Measurements from ENCODE around the gene EMCN. TPM values are rescaled to one million over a fixed set of nuclear protein-coding genes. Genes with fewer than 3 reads are reported as not detected.

Gene EMCN
- total RNA-seq, 4 donors from 2014 or later: 24.5 to 64.8 (median 32.4) TPM

DNA sequence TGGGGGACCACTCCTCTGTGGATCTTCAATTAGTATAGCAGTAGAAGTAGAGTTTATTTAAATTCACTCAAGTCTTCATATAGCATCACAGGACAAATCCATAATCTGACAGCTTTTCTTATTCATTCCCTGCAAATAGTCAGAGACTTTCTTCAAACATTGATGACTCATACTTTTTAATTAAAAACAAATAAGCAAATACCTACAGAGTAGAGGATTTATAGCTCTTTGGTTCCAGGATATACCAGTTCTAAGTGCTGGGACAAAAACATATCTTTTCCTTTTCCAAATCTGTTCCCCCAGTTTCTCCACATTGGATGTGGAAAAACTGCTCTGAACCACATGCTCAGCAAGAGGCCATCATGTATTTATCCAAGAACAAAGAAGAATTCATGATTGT, 24.1 kb downstream of the EMCN start:
- ATAC-seq (ENCODE audit: low FRiP score) (no peak), DNase-seq (ENCODE audit: low spot score) (no peak)
- TF ChIP-seq, protein P1, sequence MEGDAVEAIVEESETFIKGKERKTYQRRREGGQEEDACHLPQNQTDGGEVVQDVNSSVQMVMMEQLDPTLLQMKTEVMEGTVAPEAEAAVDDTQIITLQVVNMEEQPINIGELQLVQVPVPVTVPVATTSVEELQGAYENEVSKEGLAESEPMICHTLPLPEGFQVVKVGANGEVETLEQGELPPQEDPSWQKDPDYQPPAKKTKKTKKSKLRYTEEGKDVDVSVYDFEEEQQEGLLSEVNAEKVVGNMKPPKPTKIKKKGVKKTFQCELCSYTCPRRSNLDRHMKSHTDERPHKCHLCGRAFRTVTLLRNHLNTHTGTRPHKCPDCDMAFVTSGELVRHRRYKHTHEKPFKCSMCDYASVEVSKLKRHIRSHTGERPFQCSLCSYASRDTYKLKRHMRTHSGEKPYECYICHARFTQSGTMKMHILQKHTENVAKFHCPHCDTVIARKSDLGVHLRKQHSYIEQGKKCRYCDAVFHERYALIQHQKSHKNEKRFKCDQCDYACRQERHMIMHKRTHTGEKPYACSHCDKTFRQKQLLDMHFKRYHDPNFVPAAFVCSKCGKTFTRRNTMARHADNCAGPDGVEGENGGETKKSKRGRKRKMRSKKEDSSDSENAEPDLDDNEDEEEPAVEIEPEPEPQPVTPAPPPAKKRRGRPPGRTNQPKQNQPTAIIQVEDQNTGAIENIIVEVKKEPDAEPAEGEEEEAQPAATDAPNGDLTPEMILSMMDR (IDR thresholded peaks at IDR 0.05): no peak

DNA sequence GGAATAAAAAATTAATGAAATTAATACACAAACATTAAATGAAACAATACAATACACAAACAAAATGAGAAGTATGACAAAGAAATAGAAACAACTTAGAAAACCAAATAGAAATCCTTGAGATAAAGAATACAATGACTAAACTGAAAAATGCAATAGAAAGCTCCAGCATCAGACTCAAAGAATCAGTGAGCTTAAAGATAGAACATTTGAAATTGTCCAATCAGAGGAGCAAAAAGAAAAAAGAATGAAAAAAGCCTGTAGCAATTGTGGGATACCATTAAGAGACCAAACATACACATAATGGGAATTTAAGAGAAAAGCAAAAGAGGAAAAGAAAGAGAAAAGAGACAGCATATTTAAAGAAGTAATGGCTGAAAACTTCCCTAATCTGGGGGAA, 25.7 kb downstream of the EMCN start:
- no peak for ATAC-seq (ENCODE audit: low FRiP score)
- TF ChIP-seq, protein P1 (IDR thresholded peaks at IDR 0.05): no peak

DNA sequence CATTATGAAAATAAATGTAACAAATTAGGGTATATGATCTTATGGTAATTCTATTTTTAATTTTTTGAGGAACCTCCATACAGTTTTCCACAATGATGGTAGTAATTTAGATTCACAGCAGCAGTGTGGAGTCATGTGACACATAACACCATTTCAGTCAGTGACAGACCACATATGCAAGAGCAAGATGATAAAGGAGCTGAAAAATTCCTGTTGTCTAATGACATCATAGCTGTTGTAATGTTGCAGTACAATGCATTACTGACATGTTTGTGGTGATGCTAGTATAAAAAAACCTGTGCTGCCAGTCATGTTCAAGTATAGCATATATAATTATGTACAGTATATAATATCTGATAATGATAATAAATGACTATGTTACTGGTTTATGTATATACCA, 28.5 kb downstream of the EMCN start:
- DNase-seq (ENCODE audit: low spot score) (no peak), ATAC-seq (ENCODE audit: low FRiP score) (no peak)
- TF ChIP-seq, protein P1 (IDR thresholded peaks at IDR 0.05): no peak

More for the DNA sequence above, 25.7 kb downstream of the EMCN start:
- no peak for DNase-seq (ENCODE audit: low spot score)

DNA sequence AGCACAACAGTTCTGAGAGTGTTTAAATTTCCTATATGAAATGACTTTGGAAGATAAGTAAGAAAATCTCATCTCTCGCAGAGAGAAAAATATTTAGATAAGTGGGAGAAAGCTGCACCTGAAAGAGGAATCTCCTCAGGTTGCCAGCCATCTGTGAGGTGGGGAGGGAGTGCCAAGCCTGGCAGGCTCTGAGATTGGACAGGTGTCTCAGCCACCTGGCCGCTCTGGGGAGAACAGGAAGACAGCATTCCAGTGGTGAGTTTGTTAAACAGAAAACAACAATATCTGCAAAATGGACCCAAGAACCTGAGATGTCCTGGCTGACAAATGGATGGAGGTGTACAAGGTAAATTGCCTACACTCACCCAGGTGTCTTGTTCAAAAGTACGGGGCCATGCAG, 31.3 kb downstream of the EMCN start:
- ATAC-seq (ENCODE audit: low FRiP score) (no peak), DNase-seq (ENCODE audit: low spot score) (no peak)
- TF ChIP-seq, protein P1 (IDR thresholded peaks at IDR 0.05): no peak

DNA sequence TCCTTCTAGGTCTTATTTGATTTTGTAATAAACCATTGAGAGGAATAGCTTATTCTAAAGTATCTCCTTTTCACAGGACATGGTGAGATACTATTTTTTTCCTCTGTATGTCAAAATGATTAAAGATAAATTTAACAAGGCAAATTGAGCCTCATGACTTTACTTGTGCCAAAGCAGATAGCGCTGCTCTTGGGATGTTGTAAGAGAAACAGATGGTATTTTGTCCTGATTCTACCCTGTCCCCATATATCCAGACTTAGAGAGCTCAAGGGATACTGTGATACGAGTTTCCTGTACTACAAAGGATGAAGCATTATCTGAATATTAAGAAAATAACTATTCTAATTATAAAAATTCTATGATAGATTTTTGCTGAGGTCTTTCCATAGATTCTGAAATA, 34.0 kb downstream of the EMCN start:
- DNase-seq (ENCODE audit: low spot score): no peak
- TF ChIP-seq, protein P1 (IDR thresholded peaks at IDR 0.05): no peak
- no peak for ATAC-seq (ENCODE audit: low FRiP score)

DNA sequence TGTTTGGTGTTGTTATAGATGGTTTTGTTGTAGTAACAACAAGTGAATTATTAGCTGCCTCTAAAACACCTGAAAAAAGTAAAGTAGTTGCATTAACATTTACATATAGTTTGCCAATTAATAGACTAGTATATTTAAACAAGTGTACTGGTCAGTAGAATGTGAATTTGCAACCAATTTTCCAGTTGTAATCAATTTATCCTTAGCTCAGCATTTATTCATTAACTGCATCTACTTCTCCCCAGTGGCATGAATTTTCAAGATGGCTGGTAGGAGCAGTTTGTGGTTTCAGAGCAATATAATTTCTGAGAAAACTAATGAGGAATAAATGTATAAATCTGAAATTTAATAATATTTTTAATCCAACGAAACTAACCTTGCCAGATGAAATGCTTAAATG, 37.9 kb downstream of the EMCN start:
- ATAC-seq (ENCODE audit: low FRiP score) (no peak), DNase-seq (ENCODE audit: low spot score) (no peak)
- TF ChIP-seq, protein P1 (IDR thresholded peaks at IDR 0.05): no peak

DNA sequence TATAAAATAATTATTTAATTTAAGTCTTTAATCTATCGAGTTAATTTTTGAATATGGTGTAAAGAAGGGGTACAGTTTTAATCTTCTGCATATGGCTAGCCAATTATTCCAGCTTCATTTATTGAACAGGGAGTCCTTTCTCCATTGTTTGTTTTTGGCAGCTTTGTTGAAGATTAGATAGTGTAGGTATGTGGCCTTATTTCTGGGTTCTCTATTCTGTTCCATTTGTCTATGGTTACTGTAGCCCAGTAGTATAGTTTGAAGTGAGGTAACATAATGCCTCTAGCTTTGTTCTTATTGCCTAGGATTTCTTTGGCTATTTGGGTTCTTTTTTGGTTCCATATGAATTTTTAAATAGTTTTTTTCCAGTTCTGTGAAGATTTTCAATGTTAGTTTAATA, 48.3 kb downstream of the EMCN start:
- TF ChIP-seq, protein P1 (IDR thresholded peaks at IDR 0.05): no peak
- ATAC-seq (ENCODE audit: low FRiP score): no peak
- DNase-seq (ENCODE audit: low spot score): no peak
